HG03066 (cell line): ENCODE results near the gene BOD1L1.
A peak's percentile ranks its signal among the peaks of the same experiment; 100 is the strongest.

Experiments used
- ATAC-seq: cut with Tn5 transposase; IDR thresholded peaks from one replicate; pipeline ENCODE4 v1.9.1; 2021; ENCODE audit warnings: low read depth; ENCODE audit not compliant: unreplicated experiment

BOD1L1 gene

GRCh38 chr4:13627606-13628311 lies at the start of gene BOD1L1:
BOD1L1 (minus strand) TSS chr4:13627725; CDS start chr4:13627587, 138 bp downstream.
- ATAC-seq, result peak; percentile 86

- ATAC-seq, result no peak
These were observed 47.4 kb upstream of the BOD1L1 start for GRCh38 chr4:13674971-13675370.

DNA sequence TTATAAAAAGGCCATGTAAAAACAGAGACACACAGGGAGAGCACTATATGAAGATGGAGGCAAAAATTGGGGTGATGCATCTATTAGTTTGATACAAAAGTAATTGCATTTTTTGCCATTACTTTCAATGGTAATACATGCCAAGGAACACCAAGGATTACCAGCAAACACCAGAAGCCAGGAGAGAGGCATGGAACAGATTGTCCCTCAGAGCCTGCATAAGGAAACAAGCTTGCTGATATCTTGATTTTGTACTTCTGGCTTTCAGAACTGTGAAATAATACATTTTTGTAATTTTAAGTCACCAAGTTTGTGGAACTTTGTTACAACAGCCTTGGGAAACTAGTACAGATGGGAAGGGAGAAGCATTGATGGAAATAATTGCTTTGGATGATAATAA lies 45.6 kb upstream of the BOD1L1 start:
- ATAC-seq, result no peak

DNA sequence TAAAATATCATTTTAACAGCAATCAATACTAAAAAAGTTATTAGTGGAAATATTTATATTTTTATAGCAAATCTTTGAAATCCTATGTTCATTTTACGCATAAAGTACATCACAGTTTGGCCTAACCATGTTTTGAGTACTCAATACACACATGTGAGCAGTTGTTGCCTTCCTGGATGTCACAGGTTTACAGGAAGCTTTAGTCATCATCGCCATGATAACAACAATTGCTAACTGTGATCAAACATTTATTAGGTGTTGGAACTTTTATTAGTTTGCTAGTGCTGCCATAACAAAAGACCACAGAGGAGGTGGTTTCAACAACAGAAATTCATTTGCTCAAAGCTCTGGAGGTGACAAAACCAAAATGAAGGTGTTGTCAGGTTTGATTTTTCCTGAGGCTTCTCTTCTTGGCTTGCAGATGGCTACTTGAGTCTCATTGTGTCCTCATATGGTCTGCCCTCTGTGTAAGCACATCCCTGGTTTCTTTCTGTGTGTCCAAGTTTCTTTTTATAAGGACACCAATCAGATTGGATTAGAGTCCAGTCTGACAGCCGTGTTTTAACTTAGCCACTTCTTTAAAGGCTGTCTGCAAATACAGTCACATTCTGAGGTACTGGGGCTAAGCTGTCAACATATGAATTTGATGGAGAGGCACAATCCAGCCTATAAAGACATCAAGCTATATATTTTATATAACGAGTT lies 43.1 kb upstream of the BOD1L1 start:
- no peak for ATAC-seq

- ATAC-seq, result no peak
These were observed 38.5 kb upstream of the BOD1L1 start for GRCh38 chr4:13665701-13666660.

DNA sequence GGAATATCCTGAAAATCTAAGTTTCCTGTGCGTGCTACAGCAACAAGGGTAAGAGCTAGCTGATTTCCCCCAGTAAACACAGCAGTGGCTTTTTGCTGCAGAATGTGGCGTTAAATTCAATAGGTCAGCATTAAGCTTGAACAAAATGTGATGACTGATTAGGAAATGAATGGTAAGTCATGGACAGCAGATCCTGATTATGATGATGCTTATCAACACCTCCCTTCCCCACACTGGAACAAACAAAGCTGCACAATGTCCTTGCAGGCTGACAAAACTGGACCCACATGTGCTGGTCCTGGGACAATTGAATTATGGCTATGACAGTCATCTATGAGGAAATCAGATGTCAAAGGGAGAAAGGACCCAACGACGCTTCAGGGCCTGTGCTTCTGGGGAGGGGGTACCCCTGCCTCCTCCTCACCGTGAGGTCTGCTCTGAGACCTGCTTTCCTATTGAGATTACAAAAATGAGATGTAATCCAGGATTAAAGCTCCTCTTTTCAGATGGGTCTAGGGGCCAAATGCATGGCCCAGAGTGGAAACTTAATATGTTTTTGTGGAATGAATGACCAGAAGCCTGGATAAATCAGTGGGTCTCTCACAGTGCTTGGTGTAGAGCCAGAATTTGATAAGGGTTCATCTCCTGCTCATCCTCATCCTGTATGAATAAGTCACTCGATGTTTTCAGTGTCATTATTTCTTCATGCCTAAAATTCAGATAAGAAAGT lies 32.0 kb upstream of the BOD1L1 start:
- no peak for ATAC-seq

- ATAC-seq, result no peak
These were observed 29.3 kb upstream of the BOD1L1 start for GRCh38 chr4:13656569-13657405.

DNA sequence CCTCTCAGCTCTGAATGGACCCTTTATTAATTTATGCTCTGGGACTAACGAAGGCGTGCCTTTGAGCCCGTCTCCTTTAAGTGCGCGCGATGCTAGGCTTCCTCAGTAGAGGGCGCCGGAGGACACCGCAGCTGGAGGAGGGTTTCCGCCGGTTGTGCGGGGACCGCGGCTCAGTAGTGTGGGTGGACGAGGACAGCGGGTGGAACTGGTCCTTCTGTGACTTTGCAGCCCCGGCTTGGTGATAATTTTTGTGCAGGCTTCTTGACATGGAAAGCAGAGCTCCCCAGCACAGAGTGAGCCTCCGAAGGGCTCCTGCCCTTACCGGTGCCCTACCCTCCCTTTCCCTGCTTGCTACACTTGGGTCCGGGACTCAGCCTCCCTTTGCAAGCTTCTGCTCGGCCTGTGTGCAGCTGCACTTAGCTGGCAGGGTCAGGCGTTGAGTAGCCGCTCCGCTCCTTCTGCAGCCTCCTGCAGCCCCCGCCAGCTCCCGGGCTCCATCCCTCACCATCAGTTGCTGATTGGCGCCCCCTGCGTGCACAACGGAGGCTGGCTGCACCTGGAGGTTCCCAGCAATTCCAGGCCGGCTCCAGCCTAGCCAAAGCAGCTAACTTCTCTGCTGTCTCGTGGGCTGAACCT lies 26.8 kb upstream of the BOD1L1 start:
- ATAC-seq, result peak; percentile 95

- ATAC-seq, result no peak
These were observed 26.2 kb upstream of the BOD1L1 start for GRCh38 chr4:13653766-13654161.

- no peak for ATAC-seq
These were observed 19.5 kb upstream of the BOD1L1 start for GRCh38 chr4:13647031-13647430.

DNA sequence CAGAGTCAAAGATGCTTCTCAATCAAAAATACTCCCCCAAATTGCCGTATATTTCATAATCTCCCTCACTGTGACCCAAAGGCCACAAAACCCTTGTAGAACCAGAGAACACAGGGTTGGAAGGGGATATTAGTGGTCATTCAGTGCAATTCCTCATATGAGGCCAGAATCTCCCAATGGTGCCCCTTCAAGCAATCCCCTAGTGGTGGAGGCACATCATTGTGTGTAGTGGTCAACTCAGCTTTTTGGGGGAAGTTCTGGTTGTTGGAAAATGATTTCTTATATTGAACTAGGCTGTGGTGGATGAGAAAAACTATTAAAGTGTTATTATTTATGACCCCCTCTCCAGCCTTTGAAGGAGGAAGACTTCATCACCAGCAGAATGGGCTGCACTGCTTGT lies 17.6 kb upstream of the BOD1L1 start:
- no peak for ATAC-seq

GRCh38 chr4:13642170-13642950 lies 14.8 kb upstream of the BOD1L1 start:
- no peak for ATAC-seq

DNA sequence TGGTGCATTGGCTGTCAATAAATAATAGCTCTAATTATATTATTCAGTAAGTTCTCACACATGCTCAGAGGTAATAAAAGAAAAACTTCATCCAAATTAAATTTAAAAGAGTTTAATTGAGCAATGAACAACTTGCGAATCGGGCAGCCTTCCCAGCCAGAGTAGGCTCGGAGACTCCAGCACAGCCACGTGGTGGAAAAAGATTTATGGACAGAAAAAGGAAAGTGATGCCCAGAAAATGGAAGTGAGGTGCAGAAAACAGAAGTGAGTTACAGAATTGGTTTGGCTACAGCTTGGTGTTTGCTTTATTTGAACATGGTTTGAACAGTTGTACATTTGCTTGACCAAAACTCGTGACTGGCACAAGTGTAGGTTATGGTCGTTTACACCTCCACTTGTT lies 13.6 kb upstream of the BOD1L1 start:
- ATAC-seq, result no peak

- no peak for ATAC-seq
These were observed 12.8 kb upstream of the BOD1L1 start for GRCh38 chr4:13640149-13640940.

- ATAC-seq, result no peak
These were observed 7.8 kb upstream of the BOD1L1 start for GRCh38 chr4:13635286-13635799.

- ATAC-seq, result no peak
These were observed 6.1 kb upstream of the BOD1L1 start for GRCh38 chr4:13633671-13634070.

DNA sequence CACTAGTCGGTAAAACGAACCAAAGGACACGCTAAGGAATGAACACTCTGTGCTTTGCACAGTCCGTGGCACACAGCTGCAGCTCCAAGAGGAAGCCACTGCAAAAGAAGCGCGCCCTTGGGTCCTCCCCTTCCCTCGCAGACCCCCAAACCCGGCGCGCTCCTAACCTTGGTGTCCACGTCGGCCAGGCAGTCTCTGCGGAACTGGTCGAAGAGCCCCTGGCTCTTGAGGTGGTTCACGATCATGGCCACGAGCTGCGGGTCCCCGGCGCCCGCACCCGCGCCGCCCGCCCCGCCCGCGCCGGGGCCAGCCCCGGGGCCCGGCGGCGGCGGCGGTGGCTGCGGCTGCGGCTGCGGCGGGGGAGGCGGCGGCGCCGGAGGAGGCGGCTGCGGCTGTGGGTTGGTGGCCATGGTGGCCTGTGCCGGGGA lies 333 bp downstream of the BOD1L1 start:
- ATAC-seq, result peak; percentile 44
